Testis (tissue), 2 donors: Measurements from ENCODE around the gene BSDC1.

ENCODE experiments used
- POLR2A ChIP-seq: fragments of 450-650 bp; IDR thresholded peaks from one replicate; pipeline ENCODE4 v1.6.1; 2017; ENCODE audit warnings: antibody characterized with exemption, mild to moderate bottlenecking, moderate library complexity
- TF ChIP-seq, protein P1 (sequence below), 3 experiments: fragments of 450-650 bp in 2 of 3; fragments of 200-600 bp in 1 of 3; sonication (generic) in 1 of 3; IDR thresholded peaks; one replicate each; pipeline ENCODE4 v1.5.1; 2016 to 2019; ENCODE audit warnings: antibody characterized with exemption in 3 of 3, mild to moderate bottlenecking in 2 of 3, moderate library complexity in 1 of 3

DNA sequence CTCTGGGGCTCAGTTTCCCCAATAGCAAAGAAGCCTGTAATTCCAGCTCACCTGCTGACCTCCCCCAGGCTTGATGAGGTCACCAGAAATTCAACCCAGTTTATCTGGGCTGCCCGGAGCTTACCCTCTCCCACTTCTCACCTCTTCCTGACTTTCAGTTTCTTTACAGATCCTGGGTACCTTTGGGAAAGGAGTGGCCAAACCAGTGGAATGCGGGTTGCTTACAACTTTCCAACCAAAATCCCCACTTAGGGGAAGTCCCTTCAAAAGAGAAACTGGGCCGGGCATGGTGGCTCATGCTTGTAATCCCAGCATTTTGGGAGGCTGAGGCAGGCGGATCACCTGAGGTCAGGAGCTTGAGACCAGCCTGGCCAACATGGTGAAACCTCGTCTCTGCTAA, 52.3 kb downstream of the BSDC1 start:
- TF ChIP-seq, protein P1, sequence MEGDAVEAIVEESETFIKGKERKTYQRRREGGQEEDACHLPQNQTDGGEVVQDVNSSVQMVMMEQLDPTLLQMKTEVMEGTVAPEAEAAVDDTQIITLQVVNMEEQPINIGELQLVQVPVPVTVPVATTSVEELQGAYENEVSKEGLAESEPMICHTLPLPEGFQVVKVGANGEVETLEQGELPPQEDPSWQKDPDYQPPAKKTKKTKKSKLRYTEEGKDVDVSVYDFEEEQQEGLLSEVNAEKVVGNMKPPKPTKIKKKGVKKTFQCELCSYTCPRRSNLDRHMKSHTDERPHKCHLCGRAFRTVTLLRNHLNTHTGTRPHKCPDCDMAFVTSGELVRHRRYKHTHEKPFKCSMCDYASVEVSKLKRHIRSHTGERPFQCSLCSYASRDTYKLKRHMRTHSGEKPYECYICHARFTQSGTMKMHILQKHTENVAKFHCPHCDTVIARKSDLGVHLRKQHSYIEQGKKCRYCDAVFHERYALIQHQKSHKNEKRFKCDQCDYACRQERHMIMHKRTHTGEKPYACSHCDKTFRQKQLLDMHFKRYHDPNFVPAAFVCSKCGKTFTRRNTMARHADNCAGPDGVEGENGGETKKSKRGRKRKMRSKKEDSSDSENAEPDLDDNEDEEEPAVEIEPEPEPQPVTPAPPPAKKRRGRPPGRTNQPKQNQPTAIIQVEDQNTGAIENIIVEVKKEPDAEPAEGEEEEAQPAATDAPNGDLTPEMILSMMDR (IDR thresholded peaks at IDR 0.05) = no peak
- no peak for TF ChIP-seq POLR2A
